GM21723 (cell line): ENCODE results near the gene TRIM46.
"Not testable (repeated sequence)": the region's sequence is repeated elsewhere in the genome, so short reads cannot be mapped to it uniquely, and the experiment has no call there.

Source experiments
- ATAC-seq: cut with Tn5 transposase; IDR thresholded peaks from one replicate; pipeline ENCODE4 v1.9.1; 2021; ENCODE audit warnings: mild to moderate bottlenecking, moderate library complexity; ENCODE audit not compliant: unreplicated experiment

TRIM46 gene

DNA sequence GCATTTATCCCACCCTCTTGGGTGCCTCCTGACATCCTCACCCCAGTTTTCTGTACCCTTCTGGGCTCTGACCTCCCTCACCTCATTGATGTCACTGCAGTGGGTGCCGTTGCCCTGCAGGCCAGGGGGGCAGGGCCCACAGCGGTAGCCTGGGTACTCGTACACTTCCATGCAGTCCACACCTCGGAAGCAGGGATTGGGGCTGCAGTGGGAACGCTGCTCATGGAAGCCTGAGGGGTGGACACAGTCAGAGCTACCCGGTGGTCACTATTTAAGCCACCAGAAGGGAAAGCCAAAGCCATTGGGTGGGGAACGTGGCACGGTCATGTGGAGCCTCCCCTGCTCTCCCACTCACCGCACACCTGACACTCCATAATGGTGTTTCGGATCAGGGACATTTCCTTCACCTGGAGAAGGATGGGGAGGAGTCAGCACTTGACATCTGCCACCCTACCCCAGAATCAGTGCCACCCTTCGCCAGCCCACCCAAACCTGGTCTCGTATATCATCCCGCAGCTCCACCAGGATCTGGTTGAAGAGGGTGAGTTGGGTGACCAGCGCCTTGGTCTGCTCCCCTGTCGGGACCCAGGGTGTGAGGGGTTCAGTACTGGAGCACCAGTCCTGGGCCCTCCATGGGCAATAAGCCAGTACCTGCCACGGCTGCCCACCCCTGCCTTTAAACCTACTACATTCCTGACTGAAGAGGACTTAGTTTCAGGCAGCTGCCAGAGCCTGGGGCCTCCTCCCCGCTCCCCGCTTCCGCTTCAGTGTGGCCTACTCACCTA is 29.3 kb downstream of the TRIM46 start:
- no peak for ATAC-seq

GRCh38 chr1:155205035-155205434 is 31.4 kb downstream of the TRIM46 start:
- no peak for ATAC-seq

- ATAC-seq, result no peak
Observed at GRCh38 chr1:155205969-155206593, 32.4 kb downstream of the TRIM46 start.

DNA sequence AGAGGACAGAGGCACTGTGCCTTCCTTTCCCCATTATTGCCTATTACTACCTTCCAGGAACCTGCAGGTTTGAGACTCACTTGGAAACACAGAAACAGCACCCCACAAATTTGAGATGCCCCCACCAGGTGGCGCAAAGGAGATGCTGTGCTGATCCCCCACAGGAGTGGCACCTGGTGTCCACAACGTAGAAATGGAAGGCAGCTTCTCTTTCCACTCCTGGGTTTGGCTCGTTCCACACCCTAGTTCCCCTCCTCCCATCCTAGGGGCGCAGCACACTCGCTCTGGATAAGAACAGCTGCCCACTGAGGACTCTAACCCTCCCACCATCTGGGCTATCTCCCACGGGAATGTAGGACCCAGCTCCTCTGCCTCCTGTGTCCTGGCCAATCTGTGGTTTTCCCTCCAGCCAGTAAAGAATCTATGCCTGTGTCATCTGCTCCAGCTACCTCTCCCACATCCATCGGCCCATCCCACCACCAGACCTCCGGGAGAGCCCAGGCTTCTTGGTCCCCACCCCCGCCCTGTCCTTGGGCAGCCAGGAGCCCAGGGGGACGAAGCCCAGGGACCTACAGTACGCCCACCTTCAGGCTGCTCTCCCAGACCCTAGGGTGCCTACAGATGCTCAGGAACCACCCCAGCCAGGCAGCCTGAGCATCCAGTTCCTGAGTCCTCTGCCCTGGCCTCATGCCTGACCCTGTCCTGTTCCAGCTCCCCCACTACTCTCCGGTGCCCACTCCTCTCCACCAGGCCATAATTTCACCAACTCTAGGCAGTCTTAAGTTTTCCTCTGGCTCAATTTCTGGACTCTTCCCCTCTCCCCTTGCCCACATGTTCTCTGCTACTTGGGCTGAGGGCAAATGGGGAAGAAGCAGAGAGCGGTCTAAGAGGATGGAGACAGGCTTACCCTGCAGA is 33.5 kb downstream of the TRIM46 start:
- no peak for ATAC-seq

- no peak for ATAC-seq
Observed at GRCh38 chr1:155207806-155208540, 34.3 kb downstream of the TRIM46 start, which contains the start of gene THBS3. Gene THBS3 (minus strand): TSS chr1:155207897. CDS start chr1:155207876, 21 bp downstream.

- ATAC-seq, result peak; percentile 75
Observed at GRCh38 chr1:155208541-155209311, 35.1 kb downstream of the TRIM46 start, which contains the start of gene MTX1. Gene MTX1 (plus strand): TSS chr1:155208695. CDS start chr1:155208805, 110 bp downstream.

DNA sequence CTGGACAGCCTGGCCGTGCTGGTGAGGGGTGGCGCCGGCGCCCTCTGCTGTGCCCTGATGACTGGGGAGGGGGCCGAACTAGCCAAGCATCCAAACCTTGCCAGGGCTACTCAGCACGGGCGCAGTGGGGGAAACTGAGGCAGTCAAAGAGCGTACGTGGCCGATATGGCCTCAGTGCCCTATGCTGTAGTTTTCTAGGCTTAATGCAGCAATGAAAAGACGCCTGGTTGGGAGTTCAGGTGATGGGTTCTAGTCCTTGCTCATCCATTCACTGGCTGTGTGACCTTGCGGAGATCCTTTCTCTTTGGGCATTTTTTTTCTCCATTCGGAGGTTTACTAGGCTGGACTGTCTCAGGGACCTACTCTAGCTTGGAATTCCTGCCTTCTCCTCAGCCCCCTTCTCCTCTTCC is 35.7 kb downstream of the TRIM46 start:
- no peak for ATAC-seq

DNA sequence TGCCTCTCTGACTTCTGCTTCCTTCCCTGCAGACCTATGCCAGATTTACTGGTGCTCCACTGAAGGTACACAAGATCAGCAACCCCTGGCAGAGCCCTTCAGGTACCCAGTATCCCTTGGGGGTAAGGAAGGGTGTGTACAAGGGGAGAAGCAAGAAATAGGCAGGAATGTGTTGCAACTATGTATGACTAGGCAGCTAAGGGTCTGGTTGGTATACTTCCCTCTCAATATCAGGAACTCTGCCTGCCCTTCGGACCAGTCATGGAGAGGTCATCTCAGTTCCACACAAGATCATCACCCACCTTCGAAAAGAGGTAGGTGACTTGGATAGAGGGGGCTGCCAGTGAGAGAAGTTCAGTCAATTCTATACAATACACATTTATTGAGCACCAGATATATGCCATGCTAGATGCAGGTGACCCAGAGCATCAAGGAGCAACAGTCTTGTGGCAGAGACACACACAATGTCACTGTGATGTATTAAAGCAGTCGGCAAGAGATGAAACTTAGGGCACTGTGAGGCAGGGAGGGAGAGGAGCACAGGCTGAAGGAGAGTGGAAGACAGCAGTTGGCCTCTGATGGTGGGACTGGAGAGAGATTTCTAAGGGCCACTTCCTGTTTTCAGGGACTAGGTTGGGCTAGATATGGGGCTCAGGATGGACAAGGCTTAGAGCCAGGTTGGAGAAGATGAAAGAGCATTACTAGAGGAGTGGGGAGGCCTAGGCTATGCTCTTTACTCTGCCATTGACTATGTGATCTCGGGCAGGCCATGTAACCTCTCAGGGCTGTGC is 36.9 kb downstream of the TRIM46 start:
- no peak for ATAC-seq

- ATAC-seq, result not testable (repeated sequence)
Observed at GRCh38 chr1:155211381-155212050, 37.9 kb downstream of the TRIM46 start.

DNA sequence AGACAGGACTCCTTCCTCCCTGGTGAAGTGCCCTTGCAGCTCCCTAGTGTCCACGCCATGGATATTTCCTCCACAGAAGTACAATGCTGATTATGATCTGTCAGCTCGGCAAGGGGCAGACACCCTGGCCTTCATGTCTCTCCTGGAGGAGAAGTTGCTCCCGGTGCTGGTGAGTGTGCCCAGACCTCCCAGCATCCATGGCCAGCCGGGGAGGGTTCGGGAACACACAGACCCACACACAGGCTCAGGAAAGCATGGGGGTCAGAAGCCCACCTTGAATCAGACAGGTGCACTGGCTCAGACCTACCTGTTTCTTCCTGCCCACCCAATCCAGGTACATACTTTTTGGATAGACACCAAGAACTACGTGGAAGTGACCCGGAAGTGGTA is 38.4 kb downstream of the TRIM46 start:
- not testable (repeated sequence) for ATAC-seq

GRCh38 chr1:155214702-155215101 is 41.1 kb downstream of the TRIM46 start:
- not testable (repeated sequence) for ATAC-seq

GRCh38 chr1:155218854-155219591 is 45.4 kb downstream of the TRIM46 start:
- ATAC-seq, result no peak

- no peak for ATAC-seq
Observed at GRCh38 chr1:155219592-155220031, 46.0 kb downstream of the TRIM46 start.

- ATAC-seq, result not testable (repeated sequence)
Observed at GRCh38 chr1:155220211-155220965, 46.7 kb downstream of the TRIM46 start.

DNA sequence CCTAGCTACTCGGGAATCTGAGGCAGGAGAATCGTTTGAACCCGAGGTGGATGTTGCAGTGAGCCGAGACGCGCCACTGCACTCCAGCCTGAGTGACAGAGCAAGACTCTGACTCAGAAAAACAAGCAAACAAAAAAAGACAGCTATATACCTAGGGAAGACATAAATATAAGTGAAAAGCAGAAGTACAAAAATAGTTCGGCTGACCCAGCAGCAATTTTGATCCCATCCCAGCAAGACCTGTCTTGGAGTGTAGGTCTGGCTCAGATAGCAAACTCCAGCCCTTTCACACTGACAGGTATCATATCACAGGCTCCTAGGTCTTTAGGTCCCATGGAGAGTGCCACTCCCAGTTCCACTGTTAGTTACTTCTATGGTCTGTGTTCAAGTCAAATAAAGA is 49.4 kb downstream of the TRIM46 start:
- ATAC-seq, result no peak

- not testable (repeated sequence) for ATAC-seq
Observed at GRCh38 chr1:155225404-155225759, 51.7 kb downstream of the TRIM46 start.
